ENCODE results near the gene ASPA. TPM values are rescaled to one million over a fixed set of nuclear protein-coding genes. Genes with fewer than 3 reads are reported as not detected.

ASPA gene
- total and polyA plus RNA-seq, 2 experiments from 2014 or later = 0.16 TPM; not detected in 1

- Histone ChIP-seq H3F3A (ENCODE audit: insufficient read depth) (no peaks in the 10 kb centered on the region), H3K27ac (peak overlapping the region; percentile 49)
These were observed 59.6 kb downstream of the ASPA start for GRCh38 chr17:3535253-3535995.

GRCh38 chr17:3536716-3537115 is 60.9 kb downstream of the ASPA start:
- no peaks in the 10 kb centered on the region for H3K9me2 ChIP-seq (ENCODE audit: insufficient read depth)
- H3K27me3 ChIP-seq (replicated peaks; ENCODE audit: insufficient read depth) = no peaks in the 10 kb centered on the region
- no peaks in the 10 kb centered on the region for H3K36me3 ChIP-seq (ENCODE audit: low read depth)
- H4K20me1 ChIP-seq (ENCODE audit: insufficient read depth) = no peaks in the 10 kb centered on the region
- H3F3A ChIP-seq (ENCODE audit: insufficient read depth) = no peaks in the 10 kb centered on the region
- no peaks in the 10 kb centered on the region for H3K9me3 ChIP-seq (ENCODE audit: low read depth)
- 94 to 98% methylated on average over 5 of the region's 5 CpGs for WGBS, 2 experiments (ENCODE audit: low coverage in 1 of 2, low lambda C conversion rate in 2 of 2, missing lambda C conversion rate in 2 of 2)
- no peak overlapping the region for H3K4me3 ChIP-seq
- peaks cover 5% of the 10 kb centered on the region; the same call in 1 of the 2 replicates for H3K4me1 ChIP-seq (ENCODE audit: insufficient read depth)
- in situ Hi-C loops (cut with MboI) = no loop called here
- H3K4me2 ChIP-seq (ENCODE audit: unreplicated experiment) = peak overlapping the region; percentile 99
- no peak overlapping the region for H3K9ac ChIP-seq
- H3K27ac ChIP-seq = no peak overlapping the region
- no peak for DNase-seq
- TF ChIP-seq EZH2 (IDR thresholded peaks at IDR 0.05; ENCODE audit: insufficient read depth, poor library complexity, severe bottlenecking) (no peak), EZH2phosphoT487 (IDR thresholded peaks at IDR 0.05; ENCODE audit: insufficient read depth, low read depth) (no peak)
- peak overlapping the region; percentile 98; the same call in 1 of the 2 replicates for H2AFZ ChIP-seq
- no peaks in the 10 kb centered on the region for H3K79me2 ChIP-seq (ENCODE audit: insufficient read depth)

More at GRCh38 chr17:3535253-3535995, 59.6 kb downstream of the ASPA start:
- peak overlapping the region; percentile 98 for H2AFZ ChIP-seq
- H3K9me2 ChIP-seq (ENCODE audit: insufficient read depth) = no peaks in the 10 kb centered on the region
- H3K9ac ChIP-seq = peak overlapping the region; percentile 78
- peaks cover 8% of the 10 kb centered on the region; the same call in 1 of the 2 replicates for H3K4me1 ChIP-seq (ENCODE audit: insufficient read depth)
- no peak for TF ChIP-seq EZH2phosphoT487 (IDR thresholded peaks at IDR 0.05; ENCODE audit: insufficient read depth, low read depth)
- TF ChIP-seq EZH2 (IDR thresholded peaks at IDR 0.05; ENCODE audit: insufficient read depth, poor library complexity, severe bottlenecking) = no peak
- H4K20me1 ChIP-seq (ENCODE audit: insufficient read depth) = no peaks in the 10 kb centered on the region
- no peaks in the 10 kb centered on the region for H3K79me2 ChIP-seq (ENCODE audit: insufficient read depth)
- peak overlapping the region; percentile 87 for H3K4me3 ChIP-seq
- peak; percentile 90 for DNase-seq
- in situ Hi-C loops (cut with MboI) = no loop called here
- no peaks in the 10 kb centered on the region for H3K36me3 ChIP-seq (ENCODE audit: low read depth)
- 2% methylated on average over 31 to 38 of the region's 44 CpGs for WGBS, 2 experiments (ENCODE audit: low coverage in 1 of 2, low lambda C conversion rate in 2 of 2, missing lambda C conversion rate in 2 of 2)
- H3K4me2 ChIP-seq (ENCODE audit: unreplicated experiment) = peak overlapping the region; percentile 99
- H3K27me3 ChIP-seq (replicated peaks; ENCODE audit: insufficient read depth) = no peaks in the 10 kb centered on the region
- H3K9me3 ChIP-seq (ENCODE audit: low read depth) = no peaks in the 10 kb centered on the region

- DNase-seq = no peak
- Histone ChIP-seq H4K20me1 (ENCODE audit: insufficient read depth) (no peaks in the 10 kb centered on the region), H3K9me3 (ENCODE audit: low read depth) (no peaks in the 10 kb centered on the region), H3K4me2 (ENCODE audit: unreplicated experiment) (no peak overlapping the region), H2AFZ (no peak overlapping the region), H3K4me3 (no peak overlapping the region), H3F3A (ENCODE audit: insufficient read depth) (no peaks in the 10 kb centered on the region), H3K9ac (no peak overlapping the region), H3K4me1 (ENCODE audit: insufficient read depth) (peaks cover 5% of the 10 kb centered on the region; the same call in 1 of the 2 replicates), H3K9me2 (ENCODE audit: insufficient read depth) (no peaks in the 10 kb centered on the region), H3K27ac (no peak overlapping the region), H3K27me3 (replicated peaks; ENCODE audit: insufficient read depth) (no peaks in the 10 kb centered on the region), H3K36me3 (ENCODE audit: low read depth) (no peaks in the 10 kb centered on the region), H3K79me2 (ENCODE audit: insufficient read depth) (no peaks in the 10 kb centered on the region)
- in situ Hi-C loops (cut with MboI) = no loop called here
- 77 to 82% methylated on average over 8 of the region's 8 CpGs for WGBS, 2 experiments (ENCODE audit: low coverage in 1 of 2, low lambda C conversion rate in 2 of 2, missing lambda C conversion rate in 2 of 2)
- TF ChIP-seq EZH2 (IDR thresholded peaks at IDR 0.05; ENCODE audit: insufficient read depth, poor library complexity, severe bottlenecking) (no peak), EZH2phosphoT487 (IDR thresholded peaks at IDR 0.05; ENCODE audit: insufficient read depth, low read depth) (no peak)
These were observed 64.2 kb downstream of the ASPA start for GRCh38 chr17:3539881-3540540.

GRCh38 chr17:3542410-3543088 is 66.8 kb downstream of the ASPA start:
- H3K27ac ChIP-seq = no peak overlapping the region
- H3F3A ChIP-seq (ENCODE audit: insufficient read depth) = no peaks in the 10 kb centered on the region
- TF ChIP-seq EZH2phosphoT487 (IDR thresholded peaks at IDR 0.05; ENCODE audit: insufficient read depth, low read depth) (no peak), EZH2 (IDR thresholded peaks at IDR 0.05; ENCODE audit: insufficient read depth, poor library complexity, severe bottlenecking) (no peak)
- no peaks in the 10 kb centered on the region for H3K27me3 ChIP-seq (replicated peaks; ENCODE audit: insufficient read depth)
- no peak overlapping the region for H3K9ac ChIP-seq
- no peak overlapping the region for H2AFZ ChIP-seq
- no peaks in the 10 kb centered on the region for H3K4me1 ChIP-seq (ENCODE audit: insufficient read depth)
- in situ Hi-C loops (cut with MboI) = no loop called here
- WGBS, 2 experiments (ENCODE audit: low coverage in 1 of 2, low lambda C conversion rate in 2 of 2, missing lambda C conversion rate in 2 of 2) = 56 to 63% methylated on average over 13 to 16 of the region's 16 CpGs
- H4K20me1 ChIP-seq (ENCODE audit: insufficient read depth) = no peaks in the 10 kb centered on the region
- no peak overlapping the region for H3K4me2 ChIP-seq (ENCODE audit: unreplicated experiment)
- no peak for DNase-seq
- no peak overlapping the region for H3K4me3 ChIP-seq
- H3K9me2 ChIP-seq (ENCODE audit: insufficient read depth) = no peaks in the 10 kb centered on the region
- no peaks in the 10 kb centered on the region for H3K36me3 ChIP-seq (ENCODE audit: low read depth)
- H3K9me3 ChIP-seq (ENCODE audit: low read depth) = no peaks in the 10 kb centered on the region
- H3K79me2 ChIP-seq (ENCODE audit: insufficient read depth) = no peaks in the 10 kb centered on the region
